Measurements from ENCODE around the gene TRIM15.
"Not testable (repeated sequence)": the region's sequence is repeated elsewhere in the genome, so short reads cannot be mapped to it uniquely, and the experiment has no call there.

Gene TRIM15

DNA sequence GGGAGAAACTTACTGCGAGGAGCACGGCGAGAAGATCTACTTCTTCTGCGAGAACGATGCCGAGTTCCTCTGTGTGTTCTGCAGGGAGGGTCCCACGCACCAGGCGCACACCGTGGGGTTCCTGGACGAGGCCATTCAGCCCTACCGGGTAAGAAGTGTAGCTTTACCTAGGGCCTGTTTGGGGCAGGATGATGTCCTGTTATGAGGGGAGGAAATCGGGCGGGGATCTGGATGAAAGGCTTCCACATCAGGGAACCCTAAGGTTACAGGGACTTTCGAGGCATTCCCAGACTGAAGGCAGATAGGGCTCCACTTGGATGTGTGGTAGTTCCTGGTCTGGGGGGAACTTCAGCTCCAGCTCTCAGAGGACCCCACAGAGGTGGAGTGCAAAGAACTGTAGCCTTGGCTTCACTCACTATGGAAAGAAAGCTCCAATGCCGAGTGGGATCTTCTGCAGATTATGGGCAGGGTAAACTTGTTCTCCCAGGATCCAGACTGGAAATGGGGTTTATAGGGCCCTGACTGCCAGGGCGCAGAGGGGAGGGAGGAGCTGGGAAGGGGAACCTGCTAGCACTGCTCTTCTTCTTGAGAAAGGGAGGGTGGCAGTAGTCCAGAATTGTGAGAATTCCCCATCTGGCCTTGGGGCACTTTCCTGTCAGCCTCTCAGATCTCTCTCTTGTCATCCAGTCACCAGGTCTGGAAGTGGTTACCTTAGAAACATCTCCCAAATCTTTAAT lies 740 bp downstream of the TRIM15 start:
- DNase-seq, result no peak

DNA sequence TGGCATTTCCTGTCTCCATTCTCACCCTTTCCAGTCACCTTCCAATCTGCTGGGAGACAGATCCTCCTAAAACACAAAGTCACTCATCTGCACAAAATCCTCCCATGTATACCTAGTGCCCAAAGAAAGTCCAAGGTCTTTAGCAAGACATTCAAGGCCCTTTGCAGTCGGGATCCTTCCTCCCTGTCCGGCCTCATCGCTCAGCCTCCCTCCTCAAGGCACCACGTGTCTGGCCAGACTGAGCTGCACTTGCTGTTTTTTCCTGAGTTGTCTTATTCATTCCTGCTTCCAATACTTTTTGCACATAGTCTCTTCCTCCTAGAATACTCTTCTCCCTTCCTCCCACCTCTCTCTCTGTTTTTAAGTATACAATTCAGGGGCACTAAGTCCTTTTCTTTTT lies 1.4 kb downstream of the TRIM15 start:
- no peak for DNase-seq

DNA sequence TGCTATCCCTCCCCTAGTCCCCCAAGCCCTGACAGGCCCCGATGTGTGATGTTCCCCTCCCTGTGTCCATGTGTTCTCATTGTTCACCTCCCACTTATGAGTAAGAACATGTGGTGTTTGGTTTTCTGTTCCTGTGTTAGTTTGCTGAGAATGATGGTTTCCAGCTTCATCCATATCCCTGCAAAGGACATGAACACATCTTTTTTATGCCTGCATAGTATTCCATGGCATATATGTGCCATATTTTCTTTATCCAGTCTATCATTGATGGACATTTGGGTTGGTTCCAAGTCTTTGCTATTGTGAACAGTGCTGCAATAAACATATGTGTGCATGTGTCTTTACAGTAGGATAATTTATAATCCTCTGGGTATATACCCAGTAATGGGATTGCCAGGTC lies 1.9 kb downstream of the TRIM15 start:
- not testable (repeated sequence) for DNase-seq

DNA sequence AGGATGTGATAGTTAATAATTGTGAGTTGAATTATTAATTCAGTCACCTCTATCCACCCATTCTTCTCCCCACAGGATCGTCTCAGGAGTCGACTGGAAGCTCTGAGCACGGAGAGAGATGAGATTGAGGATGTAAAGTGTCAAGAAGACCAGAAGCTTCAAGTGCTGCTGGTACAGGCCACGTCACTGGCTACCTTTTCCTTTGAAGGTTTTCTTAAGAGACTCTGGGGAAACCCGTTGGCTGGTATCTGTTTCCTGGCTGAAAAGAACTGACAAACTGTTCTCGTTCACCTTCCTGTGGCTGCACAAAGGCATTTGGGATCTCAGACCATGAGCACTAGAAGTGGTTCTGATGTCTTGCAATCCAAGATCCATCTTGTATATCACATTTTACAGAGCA lies 3.8 kb downstream of the TRIM15 start:
- DNase-seq, result no peak

- DNase-seq, result no peak
Measured at GRCh38 chr6:30168741-30169140, 5.4 kb downstream of the TRIM15 start.

- DNase-seq, result no peak
Measured at GRCh38 chr6:30169658-30170614, 6.6 kb downstream of the TRIM15 start.

GRCh38 chr6:30171677-30172471 lies 8.5 kb downstream of the TRIM15 start:
- no peak for DNase-seq

- DNase-seq, result no peak
Measured at GRCh38 chr6:30172681-30173080, 9.3 kb downstream of the TRIM15 start.

DNA sequence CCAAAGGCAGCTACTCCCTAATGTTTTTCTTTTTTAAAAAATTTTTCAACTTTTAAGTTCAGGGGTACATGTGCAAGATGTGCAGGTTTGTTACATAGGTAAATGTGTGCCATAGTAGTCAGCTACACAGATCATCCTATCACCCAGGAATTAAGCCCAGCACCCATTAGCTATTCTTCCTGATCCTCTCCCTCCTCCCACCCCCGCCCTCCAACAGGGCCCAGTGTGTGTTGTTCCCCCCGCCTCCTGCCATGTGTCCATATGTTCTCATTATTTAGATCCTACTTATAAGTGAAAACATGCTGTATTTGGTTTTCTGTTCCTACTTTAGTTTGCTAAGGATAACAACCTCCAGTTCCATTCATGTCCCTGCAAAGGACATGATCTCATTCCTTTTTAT lies 12.4 kb downstream of the TRIM15 start:
- no peak for DNase-seq

DNA sequence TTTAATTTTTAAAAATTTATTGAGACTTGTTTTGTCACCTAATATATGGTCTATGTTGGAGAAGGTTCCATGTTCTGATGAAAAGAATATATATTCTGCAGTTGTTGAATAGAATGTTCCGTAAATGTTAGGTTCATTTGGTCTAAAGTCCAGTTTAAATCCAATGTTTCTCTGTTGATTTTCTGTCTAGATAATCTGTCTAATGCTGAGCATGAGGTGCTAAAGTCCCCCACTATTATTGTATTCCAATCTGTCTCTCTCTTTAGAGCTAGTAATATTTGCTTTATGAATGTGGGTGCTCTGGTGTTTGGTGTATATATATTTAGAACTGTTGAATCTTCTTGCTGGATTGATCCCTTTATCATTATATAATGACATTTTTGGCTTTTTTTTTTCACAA lies 15.5 kb downstream of the TRIM15 start:
- DNase-seq, result no peak

- DNase-seq, result no peak
Measured at GRCh38 chr6:30180145-30180544, 16.8 kb downstream of the TRIM15 start.

DNA sequence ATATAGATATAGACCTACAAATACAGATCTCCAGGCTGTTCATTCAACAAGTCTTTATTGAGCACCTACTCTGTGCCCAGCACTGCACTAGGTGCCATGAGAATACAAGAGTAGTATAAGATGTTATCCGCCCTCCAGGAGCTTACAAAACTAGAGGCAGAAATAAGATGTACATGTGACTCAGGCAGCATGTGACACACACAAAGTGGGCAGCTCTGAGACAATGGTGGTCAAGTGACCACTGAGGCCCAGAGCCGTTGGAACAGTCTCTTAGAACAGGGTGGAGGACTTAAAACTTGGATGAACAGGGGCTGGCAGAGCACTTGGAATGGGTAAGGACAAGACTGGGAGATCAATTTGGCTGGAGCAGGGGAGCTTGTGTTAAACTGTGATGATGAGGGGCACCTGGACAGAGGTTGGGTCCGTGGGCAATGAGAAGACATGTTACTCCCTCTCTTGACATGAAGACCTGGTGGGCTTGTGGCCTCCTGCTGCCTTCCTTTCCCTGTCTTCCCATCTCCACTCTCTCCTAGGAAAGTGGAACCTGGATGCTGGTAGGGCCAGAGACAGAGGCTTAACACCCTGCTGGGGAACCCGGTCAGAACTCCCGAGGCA lies 21.2 kb downstream of the TRIM15 start:
- DNase-seq, result no peak

DNA sequence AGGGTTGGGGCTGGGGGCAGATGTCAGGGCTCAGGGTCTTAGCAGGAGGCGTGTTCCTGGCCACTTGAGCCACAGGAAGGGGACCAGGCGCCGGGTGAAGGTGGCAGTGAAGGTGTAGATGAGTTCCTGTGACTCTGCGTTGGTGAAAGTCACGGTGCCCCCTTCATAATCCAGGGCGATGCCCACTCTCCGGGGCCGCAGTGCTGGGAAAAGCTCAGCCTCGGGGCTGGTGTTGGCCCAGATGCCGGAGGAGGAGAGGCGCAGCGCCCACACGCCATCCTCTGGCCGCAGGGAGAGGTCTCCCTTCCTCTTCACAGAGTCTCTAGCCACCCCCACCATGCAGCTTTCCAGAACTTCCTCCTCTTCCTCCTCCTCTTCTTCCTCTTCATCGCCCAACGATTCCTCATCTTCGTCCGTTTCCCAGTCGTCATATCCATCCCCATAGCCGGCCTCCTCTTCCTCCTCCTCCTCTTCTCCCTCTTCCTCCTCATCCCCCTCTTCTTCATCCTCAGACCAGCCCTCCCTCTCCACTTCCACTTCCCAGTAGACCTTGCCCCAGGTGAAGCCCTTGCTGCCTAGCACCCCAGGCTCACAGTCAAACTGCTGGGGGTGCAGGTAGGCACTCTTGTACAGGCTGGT lies 22.6 kb downstream of the TRIM15 start:
- DNase-seq, result no peak

GRCh38 chr6:30188541-30188940 lies 25.2 kb downstream of the TRIM15 start:
- no peak for DNase-seq

DNA sequence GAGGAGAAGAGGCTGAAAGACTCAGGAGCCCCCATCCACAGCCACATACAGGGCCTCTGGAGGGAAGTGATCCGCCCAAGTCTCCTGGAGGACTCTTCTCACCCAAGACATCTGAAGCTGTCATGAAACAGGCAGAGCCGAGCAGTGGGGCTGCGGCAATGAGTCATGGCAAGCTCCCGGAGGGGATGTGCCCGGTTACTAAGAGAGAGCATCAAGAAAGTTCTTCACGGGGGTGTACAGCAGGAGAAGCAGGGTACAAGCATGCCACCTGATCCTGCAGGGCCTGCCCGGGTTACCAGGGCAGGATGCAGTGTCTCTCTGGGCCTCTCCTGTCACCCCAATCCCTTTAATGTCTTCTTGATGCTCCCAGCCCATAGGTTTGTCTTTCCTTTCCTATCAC lies 28.7 kb downstream of the TRIM15 start:
- no peak for DNase-seq

GRCh38 chr6:30194797-30195690 lies 31.7 kb downstream of the TRIM15 start:
- DNase-seq, result no peak

GRCh38 chr6:30195951-30196350 lies 32.6 kb downstream of the TRIM15 start:
- no peak for DNase-seq

DNA sequence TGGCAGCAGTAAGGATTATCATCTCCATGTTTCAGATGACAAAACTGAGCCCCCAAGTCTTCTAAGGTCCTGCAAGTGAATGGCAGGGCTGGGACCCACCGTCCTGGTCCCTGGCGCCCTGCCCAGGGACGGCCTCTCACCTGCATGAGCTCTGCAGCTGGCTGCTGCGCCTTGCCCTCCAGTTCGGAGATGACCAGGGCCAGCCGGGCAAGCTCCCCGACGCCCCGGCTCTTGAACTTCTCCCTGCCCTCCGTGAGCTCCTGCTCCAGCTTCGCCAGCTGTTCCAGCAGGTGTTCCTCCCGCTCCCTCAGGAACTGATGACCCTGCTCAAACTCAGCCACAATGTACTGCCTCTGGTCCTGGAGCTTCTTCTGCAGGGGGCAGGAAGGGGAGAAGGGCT lies 33.0 kb downstream of the TRIM15 start:
- no peak for DNase-seq

- DNase-seq, result no peak
Measured at GRCh38 chr6:30198166-30199084, 35.1 kb downstream of the TRIM15 start.
